Fibroblast of skin of right quadriceps (primary cell): Measurements from ENCODE around the gene SMARCC1.

Experiments used
- DNase-seq: peaks from one replicate; pipeline ENCODE4 v3.0.0-alpha.2; 2013

The SMARCC1 gene

DNA sequence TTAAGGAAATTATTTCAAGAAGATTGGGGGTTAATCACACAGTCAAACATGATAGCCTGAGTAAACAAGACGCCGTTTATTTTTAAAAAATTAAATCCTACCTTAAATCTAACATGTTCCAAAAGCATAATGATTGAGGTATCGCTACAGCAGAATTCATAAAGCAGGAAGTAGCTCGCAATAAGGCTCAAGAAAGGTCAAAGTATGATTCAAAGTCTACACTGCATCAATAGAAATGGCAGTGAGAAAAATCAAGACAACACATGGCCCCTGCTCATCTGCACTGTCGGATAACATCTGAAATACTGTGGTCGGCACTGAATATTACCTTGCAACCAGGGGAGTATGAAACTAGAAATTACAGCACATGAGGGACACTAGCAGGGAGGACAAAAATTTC, 93.2 kb downstream of the SMARCC1 start:
- no peak for DNase-seq

DNA sequence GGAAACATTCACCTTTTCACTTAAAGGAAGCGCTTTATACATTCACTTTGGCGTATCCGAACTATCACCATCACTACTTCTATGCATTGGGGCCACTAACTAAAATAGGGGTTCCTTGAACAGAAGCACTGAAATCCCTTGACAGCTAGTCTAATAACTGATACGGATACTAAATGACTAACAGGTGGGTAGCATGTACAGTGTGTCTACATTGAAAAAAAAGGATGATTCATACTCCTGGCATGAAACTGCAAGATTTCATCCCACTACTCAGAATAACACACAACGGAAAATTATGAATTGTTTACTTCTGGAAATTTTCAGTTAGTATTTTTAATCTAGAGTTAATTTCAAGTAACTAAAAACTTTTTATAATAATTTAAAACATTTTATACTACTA, 96.7 kb downstream of the SMARCC1 start:
- peak; percentile 7 for DNase-seq

DNA sequence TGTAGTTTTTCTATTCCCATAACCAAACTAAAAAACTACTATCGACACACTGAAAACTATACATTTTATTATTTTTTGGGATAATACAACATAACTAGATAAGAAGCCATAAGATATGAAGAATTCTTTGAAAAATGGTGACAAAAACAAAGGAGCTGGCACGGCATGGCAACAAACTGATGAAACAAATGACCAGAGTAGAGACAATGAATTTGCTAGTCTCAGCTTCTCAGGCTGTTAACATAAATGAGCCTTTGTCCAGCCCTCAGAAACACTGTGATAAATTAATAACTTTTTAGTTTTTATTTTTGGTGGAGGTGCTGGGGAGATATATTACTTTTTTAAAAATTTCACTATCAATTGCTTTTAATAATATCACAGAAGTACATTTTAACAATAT, 100.7 kb downstream of the SMARCC1 start:
- DNase-seq: no peak

DNA sequence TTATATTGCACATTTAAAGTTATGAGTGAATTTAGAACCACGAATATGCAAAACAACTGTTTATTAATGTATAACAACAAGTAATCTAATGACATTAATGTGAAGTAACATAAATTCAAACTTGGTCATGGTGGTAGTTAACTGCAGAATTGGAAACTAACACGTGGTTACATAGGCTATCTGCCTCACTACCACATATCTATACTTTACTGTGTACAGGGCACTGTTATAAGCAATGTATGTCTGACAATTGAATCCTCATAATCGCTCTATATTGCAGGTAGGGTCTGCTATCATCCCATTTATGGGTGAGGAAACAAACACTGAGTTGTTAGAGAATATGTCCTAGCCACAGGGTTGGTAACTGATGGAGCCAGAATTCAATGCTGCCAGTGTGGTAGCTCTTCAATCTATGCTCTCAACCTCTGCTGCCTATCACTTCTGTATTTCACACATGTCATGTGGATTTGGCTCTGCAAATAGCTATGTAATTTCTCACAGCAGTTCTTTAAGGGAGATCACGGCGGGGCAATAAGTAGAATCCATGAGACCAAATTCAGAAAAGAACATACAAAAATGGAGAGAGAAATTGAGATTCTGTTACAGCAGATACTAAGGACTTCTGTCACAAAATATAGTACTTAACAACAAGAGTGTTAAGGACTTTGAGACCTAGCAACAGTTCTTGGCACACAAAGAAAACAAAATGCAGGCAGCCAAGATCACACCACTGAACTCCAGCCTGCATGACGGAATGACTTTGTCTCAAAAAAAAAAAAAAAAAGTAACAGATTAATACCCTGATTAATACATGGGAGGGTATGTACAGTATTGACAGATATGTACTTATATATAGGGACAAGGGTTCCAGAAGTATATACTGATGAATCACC, 103.0 kb downstream of the SMARCC1 start:
- DNase-seq: no peak

DNA sequence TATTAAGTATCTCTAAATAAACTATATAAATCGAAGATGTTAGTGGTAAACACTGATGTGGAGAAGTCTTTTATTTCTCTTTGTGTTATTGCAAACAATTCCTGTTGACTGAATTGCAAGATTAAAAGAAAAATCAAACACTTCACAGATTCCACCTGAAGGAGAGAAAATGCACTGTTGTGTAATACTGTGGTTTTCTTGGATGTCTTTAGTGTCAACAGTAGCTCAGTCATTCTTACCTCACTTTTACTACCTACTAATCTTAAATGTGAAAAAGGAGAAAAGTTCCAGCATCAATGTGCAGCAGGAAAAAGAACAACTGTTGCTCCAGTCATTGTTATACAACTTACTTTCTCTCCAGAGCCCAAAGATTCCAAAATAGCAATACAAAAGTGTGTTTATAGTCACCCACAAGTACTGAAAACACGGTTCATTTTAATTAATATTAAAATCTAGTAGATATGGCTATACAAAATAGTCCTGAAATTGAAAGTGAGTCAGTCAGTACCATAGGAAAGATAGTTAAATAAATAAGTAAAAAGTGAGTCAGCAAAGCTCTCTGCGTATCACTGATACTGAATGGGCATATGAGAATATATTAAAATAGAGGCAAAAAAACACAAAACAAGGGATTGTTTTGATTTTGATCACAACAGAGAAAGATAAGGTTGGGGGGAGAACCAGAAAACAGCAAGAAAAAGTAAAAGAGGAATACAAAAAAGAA, 112.5 kb downstream of the SMARCC1 start:
- no peak for DNase-seq

DNA sequence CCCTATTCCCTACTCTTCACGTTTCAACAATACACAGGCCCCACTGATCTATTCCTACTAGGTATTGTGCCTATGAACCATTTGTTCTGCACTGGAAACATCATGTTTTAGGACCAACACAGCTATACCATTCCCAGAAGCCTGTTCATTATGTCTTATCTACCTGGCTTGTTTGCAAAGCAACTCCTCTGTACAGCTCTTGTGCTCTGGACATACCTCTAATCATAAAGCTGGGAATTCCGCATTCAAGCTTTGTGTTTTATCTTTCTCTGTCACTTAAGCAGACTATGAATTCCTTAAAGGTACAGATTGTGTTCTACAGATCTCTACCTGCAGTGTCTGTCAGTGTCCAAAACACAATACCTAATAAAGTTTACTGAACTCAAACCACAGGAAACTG, 115.6 kb downstream of the SMARCC1 start:
- DNase-seq: no peak

DNA sequence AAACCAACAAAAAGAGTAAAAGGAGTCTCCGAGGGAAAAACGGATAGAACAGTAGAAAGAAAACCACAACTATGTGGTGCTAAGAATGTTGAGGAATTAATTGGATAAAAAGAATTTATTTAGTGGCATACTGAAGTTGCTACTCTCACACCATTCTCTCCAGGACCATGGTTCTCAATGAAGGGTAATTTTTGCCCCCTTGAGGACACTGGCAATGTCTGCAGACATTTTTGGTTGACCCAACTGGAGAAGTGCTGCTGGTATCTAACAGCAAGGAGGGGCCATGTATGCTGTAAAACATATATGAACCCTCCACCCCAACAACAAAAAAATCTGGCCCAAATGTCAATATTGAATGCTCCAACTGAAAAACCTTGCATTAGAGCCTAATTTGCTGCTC, 117.2 kb downstream of the SMARCC1 start:
- peak; percentile 22 for DNase-seq

DNA sequence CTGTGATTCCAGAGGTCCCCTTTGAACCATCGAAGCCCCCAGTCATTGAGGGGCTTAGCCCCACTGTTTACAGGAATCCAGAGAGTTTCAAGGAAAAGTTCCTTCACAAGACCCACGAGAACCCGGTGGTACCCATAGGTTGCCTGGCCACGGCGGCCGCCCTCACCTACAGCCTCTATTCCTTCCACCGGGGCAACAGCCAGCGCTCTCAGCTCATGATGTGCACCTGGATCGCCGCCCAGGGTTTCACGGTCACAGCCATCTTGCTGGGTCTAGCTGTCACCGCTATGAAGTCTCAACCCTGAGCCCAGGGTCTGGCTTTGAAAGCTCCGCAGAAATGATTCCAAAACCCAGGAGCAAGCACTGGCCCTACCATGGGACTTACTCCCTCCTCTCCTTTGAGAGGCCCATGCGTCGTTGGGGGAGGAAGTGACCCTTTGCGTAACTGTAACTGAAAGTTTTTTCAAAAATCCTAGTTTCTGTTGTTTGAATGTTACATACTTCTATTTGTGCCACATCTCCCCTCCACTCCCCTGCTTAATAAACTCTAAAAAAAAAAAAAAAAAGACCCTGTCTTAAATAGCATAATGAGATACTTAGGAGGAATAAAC, 118.0 kb downstream of the SMARCC1 start:
- DNase-seq: no peak

DNA sequence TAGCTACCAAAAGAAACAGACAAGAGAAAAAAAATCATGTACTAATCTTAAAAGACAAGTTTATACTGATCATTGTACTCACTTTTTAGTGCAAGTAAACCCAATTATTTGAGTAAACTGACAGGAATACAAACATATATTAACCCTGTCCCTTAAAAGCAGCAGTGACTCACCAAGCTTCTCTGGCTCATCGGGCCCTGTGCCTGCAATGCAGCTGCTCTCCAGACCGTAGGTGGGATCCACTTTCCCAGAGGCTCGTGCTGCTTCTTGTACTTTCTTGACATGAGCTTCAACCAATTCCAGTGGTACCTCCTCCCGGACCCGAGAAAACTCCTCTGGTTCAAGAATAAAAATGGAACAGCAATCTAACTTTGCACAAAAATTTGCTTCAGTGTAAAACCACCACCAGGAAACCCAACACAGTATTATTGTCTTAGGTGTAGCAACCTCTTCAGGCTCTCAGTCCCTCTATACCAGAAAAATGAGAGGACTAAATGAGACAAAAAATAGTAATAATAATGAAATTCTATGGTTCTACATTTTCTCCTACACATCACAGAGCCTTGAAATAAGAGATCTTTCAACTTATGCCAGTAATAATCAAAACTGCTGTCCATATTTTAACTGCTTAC, 120.5 kb downstream of the SMARCC1 start:
- DNase-seq: peak; percentile 37

DNA sequence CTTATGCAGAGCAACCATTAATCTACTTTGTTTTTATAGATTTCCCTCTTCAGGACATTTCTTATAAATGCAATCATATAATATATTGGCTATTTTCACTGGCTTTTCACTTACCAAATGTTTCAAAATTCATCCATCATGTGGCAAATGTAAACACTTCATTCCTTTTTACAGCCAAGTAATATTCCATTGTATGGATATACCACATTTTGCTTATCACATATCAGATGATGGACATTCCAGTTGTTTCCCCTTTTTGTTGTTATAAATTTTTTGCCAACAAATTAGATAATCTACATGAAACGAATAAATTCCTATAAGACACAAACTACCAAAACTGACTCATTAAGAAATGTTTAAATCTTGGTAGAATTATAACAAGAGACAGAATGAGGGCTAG, 123.2 kb downstream of the SMARCC1 start:
- DNase-seq: no peak

DNA sequence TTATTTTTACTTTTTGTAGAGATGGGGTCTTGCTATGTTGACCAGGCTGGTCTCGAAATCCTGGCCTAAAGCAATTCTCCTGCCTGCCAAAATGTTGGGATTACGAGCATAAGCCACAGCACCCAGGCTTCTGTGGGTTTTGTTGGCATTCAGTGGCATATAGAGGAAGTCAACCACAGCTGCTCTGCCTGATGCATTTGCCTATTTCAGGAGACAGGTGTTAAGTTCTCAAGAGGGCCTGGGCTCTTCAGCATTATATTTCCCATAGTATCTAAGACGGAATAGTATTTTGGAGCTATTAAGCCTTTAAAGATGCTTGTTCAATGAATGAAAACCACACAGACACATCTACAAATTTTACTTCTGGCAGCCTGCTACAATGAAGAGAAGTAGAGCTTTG, 129.6 kb downstream of the SMARCC1 start:
- no peak for DNase-seq

DNA sequence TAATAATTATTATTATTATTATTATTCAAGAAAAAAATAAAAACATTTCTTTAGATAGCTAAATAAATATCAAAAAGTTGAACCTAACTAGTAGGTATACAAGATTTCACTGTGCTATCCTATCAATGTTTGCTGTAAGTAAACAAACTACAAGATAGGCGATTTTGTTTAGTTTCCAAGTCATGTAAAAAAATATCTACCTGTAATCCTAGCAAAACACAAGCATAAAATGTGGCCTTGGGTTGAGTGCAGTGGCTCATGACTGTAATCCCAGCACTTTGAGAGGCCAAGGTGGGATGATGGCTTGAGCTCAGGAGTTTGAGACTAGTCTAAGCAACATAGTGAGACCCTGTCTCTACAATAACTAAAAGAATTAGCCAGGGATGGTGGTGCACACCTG, 131.4 kb downstream of the SMARCC1 start:
- no peak for DNase-seq

DNA sequence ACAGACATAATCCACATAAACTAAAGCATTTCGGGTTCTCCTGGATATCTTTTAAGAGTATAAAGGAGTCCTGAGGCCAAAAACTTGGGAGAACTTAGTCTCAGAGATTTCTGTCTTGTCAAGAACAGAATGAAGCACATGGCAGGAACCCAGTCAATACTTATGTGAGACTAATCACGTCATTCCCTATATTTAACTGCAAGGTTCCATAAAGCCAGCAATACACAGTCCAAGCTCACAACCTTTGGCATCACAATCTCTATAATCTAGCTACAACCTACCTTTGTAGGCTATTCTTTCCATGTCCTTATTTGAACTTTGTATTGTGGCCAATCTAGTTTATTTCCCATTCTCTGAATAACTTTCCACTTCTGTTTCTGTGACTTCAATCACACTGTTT, 134.1 kb downstream of the SMARCC1 start:
- DNase-seq: no peak

DNA sequence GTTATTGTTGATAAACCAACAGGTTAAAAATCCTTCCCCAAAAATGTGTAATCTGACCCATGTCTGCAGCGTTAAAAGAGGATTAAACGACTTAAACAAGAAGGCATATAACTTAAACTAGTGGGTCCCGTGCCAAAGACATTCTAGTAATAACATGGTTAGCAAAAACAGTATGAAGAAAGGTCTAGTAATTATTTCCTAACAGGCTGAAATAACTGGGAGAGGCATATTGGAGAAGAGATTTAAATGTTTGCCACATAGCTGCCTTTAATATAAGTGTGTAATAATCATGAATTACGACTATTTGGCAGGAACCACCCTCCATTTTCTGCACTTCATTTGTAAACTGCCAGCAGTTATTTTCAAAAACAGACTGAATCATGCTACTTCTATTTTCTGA, 135.3 kb downstream of the SMARCC1 start:
- peak; percentile 74 for DNase-seq

DNA sequence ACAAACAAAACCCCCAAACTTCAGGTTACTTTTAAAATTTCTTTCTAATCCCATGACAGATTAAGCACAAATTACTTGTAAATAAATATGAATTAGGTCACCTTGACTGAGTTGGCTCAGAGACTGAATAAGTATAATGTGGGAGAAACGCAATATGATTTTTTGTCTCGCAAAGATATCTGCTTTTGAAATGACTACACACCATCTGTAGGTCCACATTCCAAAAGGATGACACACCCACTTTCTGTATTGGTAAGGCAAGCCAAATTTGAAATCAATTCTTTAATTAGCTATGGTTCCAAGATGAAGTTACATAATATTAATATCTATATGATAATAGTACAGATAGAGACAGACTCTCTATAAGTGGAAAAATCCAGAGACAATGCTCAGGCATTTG, 136.1 kb downstream of the SMARCC1 start:
- peak; percentile 16 for DNase-seq

DNA sequence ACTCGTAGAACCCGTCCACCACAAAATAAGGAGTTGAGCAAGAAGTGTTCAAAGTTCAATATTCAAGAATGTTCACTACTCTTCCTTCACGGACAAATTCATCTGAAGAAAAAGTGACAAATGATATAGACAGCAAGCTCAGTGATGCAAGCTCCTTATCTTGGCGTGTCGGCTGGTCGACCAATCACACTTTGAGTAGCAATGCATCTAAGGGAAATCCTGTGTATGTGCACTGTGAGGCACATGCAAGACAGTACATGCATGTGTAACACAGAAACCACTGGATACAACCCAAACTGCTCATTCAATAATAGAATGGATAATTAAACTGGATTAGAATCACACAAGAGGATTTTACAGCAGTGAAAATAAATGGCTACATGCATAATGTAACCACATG, 138.6 kb downstream of the SMARCC1 start:
- no peak for DNase-seq

DNA sequence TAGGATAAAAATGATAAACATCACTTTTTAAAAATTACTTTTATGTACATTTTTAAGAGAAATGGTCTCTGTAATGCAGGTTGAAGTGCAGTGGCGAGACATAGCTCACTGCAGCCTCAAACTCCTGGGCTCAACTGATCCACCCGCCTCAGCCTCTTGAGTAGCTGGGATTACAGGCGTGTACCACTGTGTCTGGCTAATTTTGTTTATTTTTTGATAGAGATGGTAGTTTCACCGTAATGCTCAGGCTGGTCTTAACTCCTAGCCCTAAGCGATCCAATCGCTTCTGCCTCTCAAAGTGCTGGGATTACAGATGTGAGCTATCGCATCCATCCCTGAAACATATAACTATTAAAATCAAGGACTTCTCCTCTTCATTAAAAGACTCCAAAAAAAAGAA, 140.0 kb downstream of the SMARCC1 start:
- DNase-seq: no peak

DNA sequence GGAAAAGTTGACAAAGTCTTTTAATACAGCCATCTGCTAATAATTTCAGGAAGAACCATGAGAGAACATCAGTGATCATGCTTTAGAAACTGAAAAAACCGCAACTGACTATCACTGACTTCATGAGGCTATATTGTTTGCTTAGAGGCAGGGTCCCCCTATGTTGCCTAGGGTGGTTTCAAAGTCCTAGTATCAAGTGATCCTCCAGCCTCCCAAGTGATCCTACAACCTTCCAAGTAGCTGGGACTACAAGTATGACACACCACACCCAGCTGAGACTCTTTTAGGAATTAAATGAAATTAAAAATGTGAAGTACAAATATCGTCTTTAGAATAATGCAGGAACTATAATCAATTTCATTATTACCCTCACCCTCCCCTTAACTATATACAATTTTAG, 144.8 kb downstream of the SMARCC1 start:
- no peak for DNase-seq

DNA sequence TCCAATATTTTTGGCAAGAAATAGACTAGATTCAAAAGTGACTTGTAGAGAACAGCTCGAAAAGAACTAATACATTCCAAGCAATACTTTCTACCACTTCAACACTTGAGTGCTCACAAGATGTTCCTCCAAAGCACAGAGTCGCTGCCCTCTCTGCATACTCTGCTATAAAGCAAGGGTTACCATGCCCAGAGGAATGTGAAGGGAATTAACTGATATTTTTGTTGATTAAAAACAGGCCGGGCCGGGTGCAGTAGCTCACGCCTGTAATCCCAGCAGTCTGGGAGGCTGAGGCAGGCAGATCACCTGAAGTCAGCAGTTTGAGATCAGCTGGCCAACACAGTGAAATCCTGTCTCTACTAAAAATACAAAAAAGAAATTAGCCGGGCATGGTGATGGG, 145.5 kb downstream of the SMARCC1 start:
- no peak for DNase-seq

DNA sequence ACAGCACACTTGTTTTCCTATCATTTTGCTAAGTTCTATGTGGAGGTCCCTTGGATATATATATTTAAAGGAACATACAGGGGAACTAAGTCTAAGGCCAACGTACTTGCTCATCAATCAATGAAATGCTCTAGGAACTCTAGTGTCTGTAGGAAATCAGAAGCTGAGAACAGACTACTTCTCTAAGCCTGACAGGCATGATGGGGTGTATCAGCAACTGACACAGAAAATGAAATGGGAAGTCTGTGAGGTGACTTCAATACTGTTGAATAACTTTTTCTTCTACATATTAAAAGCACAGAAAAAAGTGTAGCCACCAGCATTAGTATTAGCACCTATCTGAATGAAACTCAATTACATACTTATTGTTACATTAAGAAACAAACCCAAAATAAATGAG, 146.2 kb downstream of the SMARCC1 start:
- DNase-seq: no peak

DNA sequence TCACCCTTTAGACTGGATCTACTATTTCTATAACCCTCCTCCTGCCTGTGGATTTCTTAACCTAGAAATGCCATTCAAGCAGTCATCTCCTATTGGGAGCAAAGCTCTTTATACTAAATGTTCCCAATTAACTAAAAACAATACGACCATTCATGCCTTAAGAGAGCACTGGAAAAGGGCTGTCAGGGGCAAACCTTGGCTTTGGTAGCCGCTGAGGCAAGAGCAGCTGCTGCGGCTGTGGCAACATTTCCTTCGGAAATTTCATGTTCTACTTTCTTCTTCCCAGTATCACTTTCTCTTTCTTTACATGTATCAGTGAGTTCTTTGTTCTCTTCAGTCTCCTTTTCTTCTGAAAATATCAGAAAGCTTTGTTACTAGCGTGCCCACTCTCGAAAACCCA, 146.7 kb downstream of the SMARCC1 start:
- DNase-seq: no peak

DNA sequence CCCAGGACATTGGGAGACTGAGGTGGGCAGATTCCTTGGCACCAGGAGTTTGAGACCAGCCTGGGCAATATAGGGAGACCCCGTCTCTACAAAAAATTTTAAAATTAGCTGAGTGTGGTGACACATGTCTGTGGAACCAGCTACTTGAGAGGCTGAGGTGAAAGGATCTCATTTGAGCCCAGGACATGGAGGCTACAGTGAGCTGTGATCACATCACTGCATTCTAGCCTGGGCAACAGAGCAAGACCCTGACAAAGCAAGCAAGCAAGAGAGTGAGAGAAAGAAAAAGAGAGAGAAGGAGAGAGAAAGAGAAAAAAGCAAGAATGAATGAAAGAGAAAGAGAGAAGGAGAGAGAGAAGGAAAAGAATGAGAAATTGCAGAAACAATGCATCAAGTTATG, 150.9 kb downstream of the SMARCC1 start:
- DNase-seq: no peak

DNA sequence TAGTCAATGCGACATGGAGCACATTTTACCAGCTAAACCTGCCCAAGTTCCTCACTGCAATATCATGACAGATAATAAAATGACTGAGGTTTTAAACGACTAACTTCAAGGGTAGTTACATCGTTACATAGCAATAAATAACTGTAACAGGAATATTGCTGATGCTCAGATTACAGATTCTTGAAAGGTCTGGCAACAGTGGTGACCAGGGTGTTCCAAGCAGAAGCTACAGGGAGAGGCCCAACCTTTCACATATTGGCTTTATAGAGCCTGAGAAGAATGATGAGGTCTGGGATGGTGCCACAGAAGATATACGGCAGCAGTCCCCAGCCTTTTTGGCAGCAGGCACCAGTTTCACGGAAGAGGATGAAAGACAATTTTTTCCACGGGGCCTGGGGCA, 151.9 kb downstream of the SMARCC1 start:
- no peak for DNase-seq

DNA sequence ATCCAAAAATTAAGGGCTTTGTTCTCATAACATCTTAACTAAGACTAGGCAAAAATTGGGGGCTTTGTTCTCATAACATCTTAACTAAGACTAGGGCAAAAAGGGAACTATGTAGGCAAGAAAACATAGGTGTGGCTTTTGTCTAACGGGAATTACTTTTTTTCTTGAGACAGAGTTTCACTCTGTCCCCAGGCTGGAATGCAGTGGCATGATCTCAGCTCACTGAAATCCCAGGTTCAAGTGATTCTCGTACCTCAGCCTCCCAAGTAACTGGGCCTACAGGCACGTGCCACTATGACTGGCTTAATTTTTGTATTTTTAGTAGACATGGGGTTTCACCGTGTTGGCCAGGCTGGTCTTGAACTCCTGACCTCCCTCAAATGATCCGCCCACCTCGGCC, 153.3 kb downstream of the SMARCC1 start:
- DNase-seq: no peak
